Germinal center (tissue), 1 donor: Measurements from ENCODE around the gene DBNDD2.

Source experiments
- DNase-seq: peaks from one replicate; pipeline ENCODE4 v3.0.0; 2012; ENCODE audit warnings: mixed read lengths, low spot score

Gene DBNDD2

DNA sequence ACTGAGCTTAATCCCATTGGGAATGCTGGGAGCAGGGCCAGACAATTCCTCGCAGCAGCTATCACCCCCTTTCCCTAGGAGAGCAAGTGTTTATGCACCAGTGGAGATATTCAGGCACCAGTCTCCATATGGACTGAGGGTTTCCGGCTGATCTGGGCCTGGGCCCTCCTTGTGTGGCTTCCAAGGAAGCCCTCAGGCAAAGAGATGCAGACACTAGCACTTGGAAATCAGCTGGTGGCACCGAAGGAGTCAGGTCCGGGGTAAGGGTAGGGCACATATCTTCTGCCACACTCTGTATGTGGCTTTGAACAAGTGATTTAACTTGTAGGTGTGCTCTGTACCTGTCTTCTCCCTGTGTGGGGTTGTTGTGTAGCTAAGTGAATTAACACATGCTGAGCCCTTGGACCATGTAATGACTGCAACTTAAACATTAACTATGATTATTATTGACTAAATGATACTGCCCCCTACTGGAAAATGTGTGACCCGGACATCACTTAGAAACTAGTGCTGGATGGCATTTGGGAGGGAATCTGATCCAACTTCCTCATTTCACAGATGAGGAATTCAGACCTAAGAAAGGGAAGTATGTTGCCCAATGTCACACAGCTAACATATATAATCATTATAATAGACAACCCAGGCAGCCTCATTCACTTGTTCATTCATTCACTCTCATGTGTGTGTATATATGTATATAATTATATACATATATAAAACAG, 42.2 kb downstream of the DBNDD2 start:
- peak; percentile 64 for DNase-seq

DNA sequence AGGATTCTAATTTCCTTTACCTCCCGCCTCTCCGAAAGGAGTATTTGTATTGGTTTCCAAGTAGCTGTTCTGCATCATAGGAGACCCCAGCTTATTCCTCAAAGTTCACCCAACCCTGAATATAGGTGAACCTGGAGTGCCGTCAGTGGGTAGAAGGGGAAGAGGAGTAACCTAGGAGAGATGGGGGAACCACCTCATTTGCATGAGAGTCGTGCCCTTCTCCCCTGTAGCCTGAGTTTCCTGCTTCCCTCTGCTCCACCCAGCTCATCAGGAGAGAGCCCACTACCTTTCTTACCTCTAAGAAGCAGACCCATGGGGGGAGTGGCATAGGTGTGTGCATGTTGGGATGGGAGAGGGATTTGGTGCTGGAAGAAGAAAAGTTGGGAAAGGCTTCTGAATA, 44.1 kb downstream of the DBNDD2 start:
- no peak for DNase-seq

- no peak for DNase-seq
Measured at GRCh38 chr20:45452772-45453691, 44.9 kb downstream of the DBNDD2 start.

- peak; percentile 30 for DNase-seq
Measured at GRCh38 chr20:45456632-45457031, 48.5 kb downstream of the DBNDD2 start.

GRCh38 chr20:45459606-45460005, 51.5 kb downstream of the DBNDD2 start:
- DNase-seq: no peak
